RPMI7951 (cell line): ENCODE results near the gene DLG2. TPM values are rescaled to one million over a fixed set of nuclear protein-coding genes. Genes with fewer than 3 reads are reported as not detected.
"Not testable (repeated sequence)": the region's sequence is repeated elsewhere in the genome, so short reads cannot be mapped to it uniquely, and the experiment has no call there.

ENCODE experiments used
- DNase-seq: peaks from one replicate; pipeline ENCODE4 v3.0.0-alpha.2; 2012; ENCODE audit warnings: low read depth
- total RNA-seq: library from RNA; depleted of rRNA; stranded (reverse); fragments of >200 nt; shearing (Covaris generic); gene quantifications from 2 replicates; pipeline ENCODE4 v1.2.3, GENCODE V29; 2014

Gene DLG2
- total RNA-seq, 1 experiment from 2014 or later = 0.36 TPM

- no peak for DNase-seq
Measured at GRCh38 chr11:85643191-85643614, 16.1 kb upstream of the DLG2 start.

GRCh38 chr11:85634747-85635146, 7.6 kb upstream of the DLG2 start:
- DNase-seq = no peak

- DNase-seq = no peak
Measured at GRCh38 chr11:85628771-85629341, 1.7 kb upstream of the DLG2 start.

- peak; percentile 98 for DNase-seq
Measured at GRCh38 chr11:85627998-85628770, 1.0 kb upstream of the DLG2 start, which contains the start of gene TMEM126B. TMEM126B (plus strand) TSS chr11:85628593; CDS start chr11:85628608, 15 bp downstream.

- DNase-seq = no peak
Measured at GRCh38 chr11:85626496-85626895, 648 bp downstream of the DLG2 start.

- no peak for DNase-seq
Measured at GRCh38 chr11:85620256-85620655, 6.9 kb downstream of the DLG2 start.

- DNase-seq = no peak
Measured at GRCh38 chr11:85619499-85619898, 7.6 kb downstream of the DLG2 start.

- DNase-seq = not testable (repeated sequence)
Measured at GRCh38 chr11:85611643-85612042, 15.5 kb downstream of the DLG2 start.

- peak; percentile 42 for DNase-seq
Measured at GRCh38 chr11:85609286-85609685, 17.9 kb downstream of the DLG2 start.

- DNase-seq = not testable (repeated sequence)
Measured at GRCh38 chr11:85608621-85609020, 18.5 kb downstream of the DLG2 start.

- DNase-seq = not testable (repeated sequence)
Measured at GRCh38 chr11:85606237-85606636, 20.9 kb downstream of the DLG2 start.

- DNase-seq = no peak
Measured at GRCh38 chr11:85603220-85603619, 23.9 kb downstream of the DLG2 start.

- DNase-seq = no peak
Measured at GRCh38 chr11:85602526-85603213, 24.5 kb downstream of the DLG2 start.

GRCh38 chr11:85599083-85599482, 28.1 kb downstream of the DLG2 start:
- DNase-seq = no peak

- no peak for DNase-seq
Measured at GRCh38 chr11:85596886-85597285, 30.3 kb downstream of the DLG2 start.

- peak; percentile 56 for DNase-seq
Measured at GRCh38 chr11:85595285-85595884, 31.8 kb downstream of the DLG2 start.

GRCh38 chr11:85590848-85591483, 36.2 kb downstream of the DLG2 start:
- DNase-seq = peak; percentile 43

GRCh38 chr11:85589373-85589772, 37.8 kb downstream of the DLG2 start:
- no peak for DNase-seq

GRCh38 chr11:85582111-85582510, 45.0 kb downstream of the DLG2 start:
- DNase-seq = no peak

- no peak for DNase-seq
Measured at GRCh38 chr11:85575388-85575787, 51.8 kb downstream of the DLG2 start.

- no peak for DNase-seq
Measured at GRCh38 chr11:85572056-85572455, 55.1 kb downstream of the DLG2 start.

GRCh38 chr11:85569525-85569924, 57.6 kb downstream of the DLG2 start:
- DNase-seq = no peak
